HG02623 (cell line): ENCODE measurements around the gene PCSK5.

ENCODE experiments used
- ATAC-seq: cut with Tn5 transposase; IDR thresholded peaks from one replicate; pipeline ENCODE4 v1.9.1; 2021; ENCODE audit warnings: moderate library complexity; ENCODE audit not compliant: unreplicated experiment

The PCSK5 gene

GRCh38 chr9:76115396-76115795 lies 224.9 kb downstream of the PCSK5 start:
- ATAC-seq = no peak

- ATAC-seq = no peak
These were observed 225.6 kb downstream of the PCSK5 start for GRCh38 chr9:76115982-76116646.

- no peak for ATAC-seq
These were observed 226.4 kb downstream of the PCSK5 start for GRCh38 chr9:76116913-76117312.

GRCh38 chr9:76127637-76128036 lies 237.2 kb downstream of the PCSK5 start:
- ATAC-seq = no peak

GRCh38 chr9:76135902-76136301 lies 245.4 kb downstream of the PCSK5 start:
- no peak for ATAC-seq

- no peak for ATAC-seq
These were observed 246.5 kb downstream of the PCSK5 start for GRCh38 chr9:76136986-76137385.

GRCh38 chr9:76137931-76138330 lies 247.5 kb downstream of the PCSK5 start:
- no peak for ATAC-seq

- ATAC-seq = no peak
These were observed 247.9 kb downstream of the PCSK5 start for GRCh38 chr9:76138360-76138759.

GRCh38 chr9:76143834-76144233 lies 253.4 kb downstream of the PCSK5 start:
- ATAC-seq = no peak

- ATAC-seq = no peak
These were observed 259.5 kb downstream of the PCSK5 start for GRCh38 chr9:76150013-76150412.

GRCh38 chr9:76151267-76151666 lies 260.8 kb downstream of the PCSK5 start:
- ATAC-seq = no peak

GRCh38 chr9:76153339-76153738 lies 262.9 kb downstream of the PCSK5 start:
- ATAC-seq = no peak

GRCh38 chr9:76153902-76154629 lies 263.6 kb downstream of the PCSK5 start:
- ATAC-seq = no peak

GRCh38 chr9:76155361-76155760 lies 264.9 kb downstream of the PCSK5 start:
- no peak for ATAC-seq

GRCh38 chr9:76158713-76159112 lies 268.2 kb downstream of the PCSK5 start:
- ATAC-seq = no peak

- ATAC-seq = no peak
These were observed 268.9 kb downstream of the PCSK5 start for GRCh38 chr9:76159293-76159926.

- no peak for ATAC-seq
These were observed 270.6 kb downstream of the PCSK5 start for GRCh38 chr9:76161106-76161505.

- no peak for ATAC-seq
These were observed 271.1 kb downstream of the PCSK5 start for GRCh38 chr9:76161541-76161940.

- no peak for ATAC-seq
These were observed 271.7 kb downstream of the PCSK5 start for GRCh38 chr9:76162086-76162730.

- ATAC-seq = no peak
These were observed 272.5 kb downstream of the PCSK5 start for GRCh38 chr9:76162751-76163500.

GRCh38 chr9:76166526-76166925 lies 276.1 kb downstream of the PCSK5 start:
- ATAC-seq = no peak
